Transverse colon (tissue), 4 donors: ENCODE measurements around the gene INPP1. TPM values are rescaled to one million over a fixed set of nuclear protein-coding genes. Genes with fewer than 3 reads are reported as not detected.
"Not testable (repeated sequence)": the region's sequence is repeated elsewhere in the genome, so short reads cannot be mapped to it uniquely, and the experiment has no call there.

Source experiments
- DNase-seq: peaks from one replicate; pipeline ENCODE4 v3.0.0-alpha.2; 2019
- H3K27ac ChIP-seq, 4 donors: fragments of 200-600 bp; sonication (generic); 2 replicates each; pipeline ENCODE4 v1.5.1; 2016 to 2018; ENCODE audit warnings: inconsistent platforms in 4 of 4
- H3K27me3 ChIP-seq: fragments of 200-600 bp; sonication (generic); 2 replicates; pipeline ENCODE4 v1.5.1; 2017; ENCODE audit warnings: inconsistent platforms
- H3K36me3 ChIP-seq, 4 donors: fragments of 200-600 bp; sonication (generic); 2 replicates each; pipeline ENCODE4 v1.5.1; 2017 to 2019; ENCODE audit warnings: inconsistent platforms in 4 of 4
- H3K4me1 ChIP-seq, 4 donors: fragments of 200-600 bp; sonication (generic); 2 replicates each; pipeline ENCODE4 v1.5.1; 2017 to 2020; ENCODE audit warnings: inconsistent platforms in 4 of 4
- H3K4me3 ChIP-seq, 4 donors: fragments of 200-600 bp; sonication (generic); 1 replicate in 1 of 4; 2 replicates in 3 of 4; pipeline versions ENCODE4 v1.5.1 to v1.6.1; 2017 to 2019; ENCODE audit warnings: inconsistent platforms in 4 of 4
- H3K9me3 ChIP-seq, 2 donors: fragments of 200-600 bp; sonication (generic); 2 replicates each; pipeline ENCODE4 v1.5.1; 2017 to 2019; ENCODE audit warnings: inconsistent platforms in 2 of 2
- EP300 ChIP-seq: sonication (generic); formaldehyde crosslinking; IDR thresholded peaks from one replicate; pipeline ENCODE4 v1.6.1; 2017; ENCODE audit warnings: antibody characterized with exemption, low read depth
- POLR2A ChIP-seq: fragments of 450-650 bp; IDR thresholded peaks from one replicate; pipeline ENCODE4 v1.6.1; 2016; ENCODE audit warnings: antibody characterized with exemption, mild to moderate bottlenecking, moderate library complexity
- POLR2AphosphoS5 ChIP-seq, 3 donors: sonication (generic); formaldehyde crosslinking; IDR thresholded peaks; one replicate each; pipeline ENCODE4 v1.6.1; 2016; ENCODE audit warnings: antibody characterized with exemption in 3 of 3
- WGBS, 2 donors: methylation state at CpG; one replicate each; pipeline ENCODE4 v1.1.5; 2018; ENCODE audit warnings: low coverage in 1 of 2; 5-methylcytosine and 5-hydroxymethylcytosine counted together
- in situ Hi-C, 4 donors: fragments of 200-750 bp; cut with MboI; loops; one replicate each; pipeline versions ENCODE4 v1.15.0 to v1.15.1; 2017; ENCODE audit warnings: low sequenced_read_pairs in 3 of 4, low pct_ligation_motif_present in 1 of 4, low pct_unique_long_range_greater_than_20kb in 1 of 4
- intact Hi-C: fragments of 100-400 bp; cut with DNase I; formaldehyde crosslinking; loops from one replicate; pipeline ENCODE4 v1.15.1; 2023; ENCODE audit warnings: low total_unique reads
- total RNA-seq, 4 donors: library from RNA; depleted of rRNA; stranded (reverse); fragments of >200 nt; gene quantifications; one replicate each; pipeline ENCODE4 v1.1.0, GENCODE V29; 2016
- TF ChIP-seq, protein P1 (sequence below), 5 experiments: fragments of 200-600 bp in 3 of 5; fragments of 450-650 bp in 2 of 5; sonication (generic) in 3 of 5; IDR thresholded peaks; 1 replicate in 2 of 5; 2 replicates in 3 of 5; pipeline ENCODE4 v1.5.1; 2016 to 2017; ENCODE audit warnings: antibody characterized with exemption in 5 of 5, inconsistent platforms in 3 of 5, mild to moderate bottlenecking in 2 of 5, moderate library complexity in 1 of 5

Gene INPP1
- total RNA-seq, 4 donors from 2014 or later: 0.60 to 22.1 (median 21.2) TPM

GRCh38 chr2:190354003-190354690 is 10.8 kb downstream of the INPP1 start:
- DNase-seq: no peak
- 73 to 80% methylated on average over 11 to 12 of the region's 12 CpGs for WGBS, 2 donors
- Histone ChIP-seq H3K27me3 (no peaks in the 10 kb centered on the region), H3K4me3 (no peak overlapping the region), H3K27ac (peak overlapping the region in 3 of 4 donors; percentile 7 to 36 (median 23)), H3K36me3 (no peaks in the 10 kb centered on the region), H3K4me1 (peaks cover 0 to 40% (median 21%) of the 10 kb centered on the region in 4 donors), H3K9me3 (no peaks in the 10 kb centered on the region)
- in situ Hi-C loops (loop anchor here in 1 of 4 donors (25.0 kb wide), 1 partner anchor 267 kb away; no protein-coding TSS in a partner anchor), intact Hi-C loops (no loop called here)
- no peak for TF ChIP-seq EP300

DNA sequence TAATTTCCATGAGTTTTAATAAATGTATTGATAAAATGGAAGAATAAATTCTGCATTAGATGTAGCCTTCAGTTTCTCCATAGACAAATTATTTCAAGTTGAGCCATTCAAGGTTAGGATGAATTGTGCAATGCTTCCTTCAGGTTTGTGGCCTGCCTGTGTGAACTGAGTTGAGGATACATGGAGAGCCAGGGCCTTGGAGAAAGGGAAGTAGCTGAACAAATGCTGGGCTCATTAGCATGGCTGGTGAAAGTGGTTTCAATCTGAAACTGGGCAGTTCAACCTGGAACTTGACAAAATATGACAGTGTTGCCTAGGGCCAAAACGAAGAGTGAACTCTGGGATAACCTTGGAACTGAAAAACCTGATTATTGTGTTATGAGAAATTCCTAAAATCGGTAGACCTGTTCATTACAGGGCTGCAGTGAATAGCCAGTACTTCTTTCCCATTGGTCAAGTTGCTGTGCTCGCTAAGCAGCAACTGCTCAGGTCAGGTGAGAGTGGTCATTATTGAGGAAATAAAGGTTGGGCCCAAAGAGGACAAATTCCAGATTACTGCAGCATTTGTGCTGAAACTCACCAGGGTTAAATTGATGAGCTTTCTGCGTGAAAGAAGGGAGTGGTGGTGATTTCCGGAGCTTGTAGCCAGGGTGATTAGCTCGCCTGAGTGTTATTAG is 12.7 kb downstream of the INPP1 start:
- Histone ChIP-seq H3K27me3 (no peaks in the 10 kb centered on the region), H3K4me3 (no peak overlapping the region), H3K4me1 (peaks cover 2 to 59% (median 28%) of the 10 kb centered on the region in 4 donors), H3K36me3 (no peaks in the 10 kb centered on the region), H3K9me3 (no peaks in the 10 kb centered on the region), H3K27ac (peak overlapping the region; percentile 5 to 71 (median 35))
- TF ChIP-seq EP300 (no peak), POLR2A (no peak), POLR2AphosphoS5 (IDR thresholded peaks at IDR 0.05) (no peak)
- TF ChIP-seq, protein P1, sequence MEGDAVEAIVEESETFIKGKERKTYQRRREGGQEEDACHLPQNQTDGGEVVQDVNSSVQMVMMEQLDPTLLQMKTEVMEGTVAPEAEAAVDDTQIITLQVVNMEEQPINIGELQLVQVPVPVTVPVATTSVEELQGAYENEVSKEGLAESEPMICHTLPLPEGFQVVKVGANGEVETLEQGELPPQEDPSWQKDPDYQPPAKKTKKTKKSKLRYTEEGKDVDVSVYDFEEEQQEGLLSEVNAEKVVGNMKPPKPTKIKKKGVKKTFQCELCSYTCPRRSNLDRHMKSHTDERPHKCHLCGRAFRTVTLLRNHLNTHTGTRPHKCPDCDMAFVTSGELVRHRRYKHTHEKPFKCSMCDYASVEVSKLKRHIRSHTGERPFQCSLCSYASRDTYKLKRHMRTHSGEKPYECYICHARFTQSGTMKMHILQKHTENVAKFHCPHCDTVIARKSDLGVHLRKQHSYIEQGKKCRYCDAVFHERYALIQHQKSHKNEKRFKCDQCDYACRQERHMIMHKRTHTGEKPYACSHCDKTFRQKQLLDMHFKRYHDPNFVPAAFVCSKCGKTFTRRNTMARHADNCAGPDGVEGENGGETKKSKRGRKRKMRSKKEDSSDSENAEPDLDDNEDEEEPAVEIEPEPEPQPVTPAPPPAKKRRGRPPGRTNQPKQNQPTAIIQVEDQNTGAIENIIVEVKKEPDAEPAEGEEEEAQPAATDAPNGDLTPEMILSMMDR (IDR thresholded peaks at IDR 0.05): no peak
- in situ Hi-C loops: loop anchor here in 1 of 4 donors (25.0 kb wide), 1 partner anchor 269 kb away; no protein-coding TSS in a partner anchor
- 40 to 68% methylated on average over 6 of the region's 6 CpGs for WGBS, 2 donors
- DNase-seq: no peak
- intact Hi-C loops: no loop called here

- Histone ChIP-seq H3K36me3 (no peaks in the 10 kb centered on the region), H3K4me1 (peaks cover 2 to 52% (median 23%) of the 10 kb centered on the region in 4 donors), H3K9me3 (no peaks in the 10 kb centered on the region), H3K27me3 (no peaks in the 10 kb centered on the region), H3K27ac (no peak overlapping the region), H3K4me3 (no peak overlapping the region)
- in situ Hi-C loops (loop anchor here in 1 of 4 donors (25.0 kb wide), 1 partner anchor 270 kb away; no protein-coding TSS in a partner anchor), intact Hi-C loops (no loop called here)
- no peak for TF ChIP-seq POLR2A
- TF ChIP-seq, protein P1 (IDR thresholded peaks at IDR 0.05): no peak
- 49 to 53% methylated on average over 2 of the region's 2 CpGs for WGBS, 2 donors
- DNase-seq: no peak
Measured at GRCh38 chr2:190357600-190357999, 14.2 kb downstream of the INPP1 start.

DNA sequence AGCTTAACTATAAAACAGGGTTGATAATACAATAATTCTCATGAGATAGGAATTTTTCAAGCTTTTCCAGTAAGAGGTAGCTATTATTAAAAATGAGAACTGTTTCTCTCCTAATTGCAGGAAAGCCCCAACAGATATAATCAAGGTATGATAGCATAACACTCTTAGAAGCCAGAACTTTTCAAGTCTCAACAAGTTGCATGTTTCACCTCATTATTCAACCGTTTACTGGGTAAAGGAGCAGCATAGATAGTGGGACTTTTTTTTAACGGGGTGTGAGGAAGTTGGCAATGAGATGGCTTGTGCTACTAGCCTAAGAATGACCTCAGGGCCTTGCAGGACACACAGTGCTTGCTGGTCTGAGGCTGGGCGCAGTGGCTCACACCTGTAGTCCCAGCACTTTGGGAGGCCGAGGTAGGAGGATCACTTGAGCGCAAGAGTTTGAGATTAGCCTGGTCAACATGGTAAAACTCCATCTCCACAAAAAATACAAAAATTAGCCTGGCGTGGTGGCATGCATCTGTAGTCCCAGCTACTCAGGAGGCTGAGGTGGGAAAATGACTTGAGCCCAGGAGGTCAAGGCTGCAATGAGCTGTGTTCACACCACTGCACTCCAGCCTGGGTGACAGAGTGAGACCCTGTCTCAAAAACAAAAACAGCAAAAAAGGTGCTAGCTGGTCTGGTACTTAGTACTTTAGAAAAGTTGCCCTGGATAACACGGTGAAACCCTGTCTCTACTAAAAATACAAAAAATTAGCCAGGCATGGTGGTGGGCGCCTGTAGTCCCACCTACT is 15.5 kb downstream of the INPP1 start:
- H3K36me3 ChIP-seq, H3K4me3 ChIP-seq, intact Hi-C loops, DNase-seq, H3K27me3 ChIP-seq, H3K9me3 ChIP-seq: not testable (repeated sequence)
- in situ Hi-C loops: loop anchor here in 1 of 4 donors (25.0 kb wide), 1 partner anchor 272 kb away; no protein-coding TSS in a partner anchor
- peak overlapping the region; percentile 73 to 86 (median 81) for H3K27ac ChIP-seq
- 59 to 91% methylated on average over 2 to 8 of the region's 8 CpGs for WGBS, 2 donors
- H3K4me1 ChIP-seq: peaks cover 2 to 42% (median 20%) of the 10 kb centered on the region in 4 donors

- Histone ChIP-seq H3K27me3 (no peaks in the 10 kb centered on the region), H3K27ac (peak overlapping the region in 3 of 4 donors; percentile 80 to 86 (median 82)), H3K4me1 (peaks cover 2 to 42% (median 20%) of the 10 kb centered on the region in 4 donors), H3K9me3 (no peaks in the 10 kb centered on the region), H3K36me3 (peaks cover 0 to 3% (median 0%) of the 10 kb centered on the region in 4 donors), H3K4me3 (no peak overlapping the region)
- in situ Hi-C loops: loop anchor here in 2 of 4 donors (10.0 to 25.0 kb wide), 2 partner anchors 273 to 276 kb away; no protein-coding TSS in a partner anchor
- no peak for DNase-seq
- intact Hi-C loops: no loop called here
- no peak for TF ChIP-seq POLR2A
- no peak for TF ChIP-seq EP300
Measured at GRCh38 chr2:190360561-190360960, 17.2 kb downstream of the INPP1 start.
